ENCODE measurements around the gene LBP.

DNA sequence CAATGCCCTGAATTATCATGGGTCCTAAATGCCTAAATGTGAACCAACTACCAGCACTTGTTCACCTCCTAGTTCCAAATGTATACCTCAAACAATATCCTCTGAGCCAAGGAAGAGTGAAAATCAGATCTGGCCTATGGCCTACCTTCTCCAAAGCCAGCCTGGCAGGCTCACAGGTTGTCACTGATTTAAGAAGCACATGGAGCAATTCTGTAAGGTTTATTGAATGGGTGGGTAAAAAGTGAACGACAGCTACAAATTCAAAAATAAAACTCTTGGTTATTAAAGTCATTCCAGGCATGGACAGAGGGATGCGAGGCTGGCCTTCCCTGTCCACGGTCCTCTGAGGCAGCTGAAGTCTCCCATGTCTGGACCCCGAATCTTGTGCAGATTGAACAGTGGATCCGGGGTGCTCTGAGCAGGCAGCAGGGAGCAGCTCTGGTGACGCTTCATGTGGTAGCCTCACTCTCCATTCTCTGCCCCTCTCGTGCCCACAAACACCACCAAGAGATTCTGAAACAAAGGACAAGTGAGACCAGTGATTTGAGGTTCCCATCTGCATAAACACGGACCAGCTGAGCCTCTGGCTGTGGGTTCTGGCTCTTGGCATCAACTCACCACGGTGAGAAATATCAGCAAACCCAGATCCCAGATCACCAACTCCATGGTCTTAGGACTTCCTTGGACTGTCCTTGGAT, 74.3 kb downstream of the LBP start:
- no peak for TF ChIP-seq CTCF (IDR thresholded peaks at IDR 0.05)
- no peak for TF ChIP-seq POLR2A (IDR thresholded peaks at IDR 0.05)
